Neural cell (in vitro differentiated cells): ENCODE results near the gene ACP1. TPM values are rescaled to one million over a fixed set of nuclear protein-coding genes. Genes with fewer than 3 reads are reported as not detected.

Experiments used
- H2AFZ ChIP-seq: fragments of 200-600, 300-800 bp; sonication (generic), shearing (Covaris generic); 2 replicates; pipeline ENCODE4 v1.6.0; 2014; ENCODE audit warnings: low read depth, mild to moderate bottlenecking, antibody characterized with exemption, low read length, moderate library complexity
- H3F3A ChIP-seq: fragments of 200-600 bp; shearing (Covaris generic); 2 replicates; pipeline ENCODE4 v1.6.1; 2016; ENCODE audit warnings: mild to moderate bottlenecking, moderate library complexity, mixed read lengths, antibody characterized with exemption, low read length; ENCODE audit not compliant: insufficient read depth, poor library complexity, severe bottlenecking
- H3K27ac ChIP-seq: fragments of 200-600, 300-800 bp; sonication (generic), shearing (Covaris generic); 2 replicates; pipeline ENCODE4 v1.5.1; 2014; ENCODE audit warnings: mild to moderate bottlenecking, low read length, moderate library complexity
- H3K27me3 ChIP-seq: fragments of 300-800, 200-600 bp; sonication (generic), shearing (Covaris generic); 2 replicates; pipeline ENCODE4 v1.6.0; 2014; ENCODE audit warnings: mild to moderate bottlenecking, low read depth, low read length, moderate library complexity; ENCODE audit not compliant: insufficient read depth
- H3K36me3 ChIP-seq: fragments of 300-800, 200-600 bp; sonication (generic), shearing (Covaris generic); 2 replicates; pipeline ENCODE4 v1.5.1; 2014; ENCODE audit warnings: mild to moderate bottlenecking, antibody characterized with exemption, low read length, moderate library complexity; ENCODE audit not compliant: insufficient read depth
- H3K4me2 ChIP-seq: fragments of 300-800, 200-600 bp; sonication (generic), shearing (Covaris generic); 2 replicates; pipeline ENCODE4 v1.6.0; 2014; ENCODE audit warnings: mild to moderate bottlenecking, low read length
- H3K4me3 ChIP-seq: fragments of 300-800, 200-600 bp; sonication (generic), shearing (Covaris generic); 2 replicates; pipeline ENCODE4 v1.5.1; 2014; ENCODE audit warnings: mild to moderate bottlenecking, low read length, moderate library complexity
- H3K79me2 ChIP-seq: fragments of 200-600 bp; shearing (Covaris generic); replicated peaks from 2 replicates; pipeline ENCODE4 v1.6.0; 2014; ENCODE audit warnings: mild to moderate bottlenecking, low read length, moderate library complexity; ENCODE audit not compliant: insufficient read depth
- H3K9ac ChIP-seq: fragments of 300-800, 200-600 bp; sonication (generic), shearing (Covaris generic); 2 replicates; pipeline ENCODE4 v1.6.1; 2016; ENCODE audit warnings: mild to moderate bottlenecking, low read length, mixed read lengths
- H3K9me2 ChIP-seq: fragments of 200-600 bp; shearing (Covaris generic); 2 replicates; pipeline ENCODE4 v1.6.1; 2016; ENCODE audit warnings: mild to moderate bottlenecking, low read length, mixed read lengths; ENCODE audit not compliant: insufficient read depth
- H3K9me3 ChIP-seq: fragments of 200-600, 300-800 bp; sonication (generic), shearing (Covaris generic); 2 replicates; pipeline ENCODE4 v1.6.1; 2016; ENCODE audit warnings: mild to moderate bottlenecking, mixed run types, low read length, moderate library complexity, mixed read lengths
- H4K20me1 ChIP-seq: fragments of 200-600 bp; shearing (Covaris generic); 2 replicates; pipeline ENCODE4 v1.6.1; 2016; ENCODE audit warnings: mild to moderate bottlenecking, mixed run types; ENCODE audit not compliant: insufficient read depth
- CTCF ChIP-seq: fragments of 450-650 bp; IDR thresholded peaks from 2 replicates; pipeline ENCODE4 v1.5.1; 2014; ENCODE audit warnings: antibody characterized with exemption, mild to moderate bottlenecking, moderate library complexity; ENCODE audit not compliant: poor library complexity, severe bottlenecking
- EP300 ChIP-seq: fragments of 450-650 bp; conservative IDR thresholded peaks from 2 replicates; pipeline ENCODE4 v1.6.1; 2014; ENCODE audit warnings: antibody characterized with exemption, mild to moderate bottlenecking, moderate library complexity; ENCODE audit not compliant: poor library complexity, severe bottlenecking
- EZH2 ChIP-seq: fragments of 200-600, 300-800 bp; shearing (Covaris generic), sonication (generic); IDR thresholded peaks from 2 replicates; pipeline ENCODE4 v1.6.1; 2014; ENCODE audit warnings: antibody characterized with exemption, low read length, borderline replicate concordance, mild to moderate bottlenecking; ENCODE audit not compliant: insufficient read depth, poor library complexity, severe bottlenecking
- MXI1 ChIP-seq: fragments of 450-650 bp; conservative IDR thresholded peaks from 2 replicates; pipeline ENCODE4 v1.6.1; 2014; ENCODE audit warnings: antibody characterized with exemption, mild to moderate bottlenecking; ENCODE audit not compliant: poor library complexity, severe bottlenecking
- POLR2AphosphoS5 ChIP-seq: IDR thresholded peaks from 2 replicates; pipeline ENCODE4 v1.6.1; 2012
- RAD21 ChIP-seq: fragments of 450-650 bp; conservative IDR thresholded peaks from 2 replicates; pipeline ENCODE4 v1.6.1; 2014; ENCODE audit warnings: antibody characterized with exemption, mild to moderate bottlenecking, moderate library complexity
- SMC3 ChIP-seq: fragments of 450-650 bp; conservative IDR thresholded peaks from 2 replicates; pipeline ENCODE4 v1.6.1; 2014; ENCODE audit warnings: antibody characterized with exemption, mild to moderate bottlenecking, moderate library complexity; ENCODE audit not compliant: poor library complexity
- TAF1 ChIP-seq: IDR thresholded peaks from 2 replicates; pipeline ENCODE4 v1.6.1; 2012; ENCODE audit warnings: low read depth
- polyA plus RNA-seq: library from polyadenylated mRNA; depleted of rRNA; stranded (reverse); fragments of >200 nt; gene quantifications from 2 replicates; pipeline ENCODE4 v1.2.3, GENCODE V29; 2014
- TF ChIP-seq, protein P1 (sequence below): IDR thresholded peaks from 2 replicates; pipeline ENCODE4 v1.6.1; 2012; ENCODE audit warnings: borderline replicate concordance

ACP1 gene
- polyA plus RNA-seq, 1 donor from 2014 or later: 263 TPM

- Histone ChIP-seq H3K4me2 (no peak overlapping the region), H3K36me3 (peaks cover 6% of the 10 kb centered on the region), H3F3A (no peaks in the 10 kb centered on the region), H3K27me3 (no peaks in the 10 kb centered on the region), H4K20me1 (no peaks in the 10 kb centered on the region), H3K27ac (no peak overlapping the region), H3K9me2 (no peaks in the 10 kb centered on the region), H3K9me3 (no peaks in the 10 kb centered on the region), H2AFZ (no peak overlapping the region), H3K79me2 (no peaks in the 10 kb centered on the region), H3K9ac (no peak overlapping the region), H3K4me3 (no peak overlapping the region)
- TF ChIP-seq MXI1: no peak
- no peak for TF ChIP-seq POLR2AphosphoS5
- TF ChIP-seq EP300: no peak
- TF ChIP-seq RAD21: no peak
- no peak for TF ChIP-seq CTCF
- no peak for TF ChIP-seq SMC3
- TF ChIP-seq, protein P1, sequence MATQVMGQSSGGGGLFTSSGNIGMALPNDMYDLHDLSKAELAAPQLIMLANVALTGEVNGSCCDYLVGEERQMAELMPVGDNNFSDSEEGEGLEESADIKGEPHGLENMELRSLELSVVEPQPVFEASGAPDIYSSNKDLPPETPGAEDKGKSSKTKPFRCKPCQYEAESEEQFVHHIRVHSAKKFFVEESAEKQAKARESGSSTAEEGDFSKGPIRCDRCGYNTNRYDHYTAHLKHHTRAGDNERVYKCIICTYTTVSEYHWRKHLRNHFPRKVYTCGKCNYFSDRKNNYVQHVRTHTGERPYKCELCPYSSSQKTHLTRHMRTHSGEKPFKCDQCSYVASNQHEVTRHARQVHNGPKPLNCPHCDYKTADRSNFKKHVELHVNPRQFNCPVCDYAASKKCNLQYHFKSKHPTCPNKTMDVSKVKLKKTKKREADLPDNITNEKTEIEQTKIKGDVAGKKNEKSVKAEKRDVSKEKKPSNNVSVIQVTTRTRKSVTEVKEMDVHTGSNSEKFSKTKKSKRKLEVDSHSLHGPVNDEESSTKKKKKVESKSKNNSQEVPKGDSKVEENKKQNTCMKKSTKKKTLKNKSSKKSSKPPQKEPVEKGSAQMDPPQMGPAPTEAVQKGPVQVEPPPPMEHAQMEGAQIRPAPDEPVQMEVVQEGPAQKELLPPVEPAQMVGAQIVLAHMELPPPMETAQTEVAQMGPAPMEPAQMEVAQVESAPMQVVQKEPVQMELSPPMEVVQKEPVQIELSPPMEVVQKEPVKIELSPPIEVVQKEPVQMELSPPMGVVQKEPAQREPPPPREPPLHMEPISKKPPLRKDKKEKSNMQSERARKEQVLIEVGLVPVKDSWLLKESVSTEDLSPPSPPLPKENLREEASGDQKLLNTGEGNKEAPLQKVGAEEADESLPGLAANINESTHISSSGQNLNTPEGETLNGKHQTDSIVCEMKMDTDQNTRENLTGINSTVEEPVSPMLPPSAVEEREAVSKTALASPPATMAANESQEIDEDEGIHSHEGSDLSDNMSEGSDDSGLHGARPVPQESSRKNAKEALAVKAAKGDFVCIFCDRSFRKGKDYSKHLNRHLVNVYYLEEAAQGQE: no peak
- no peak for TF ChIP-seq EZH2
- no peak for TF ChIP-seq TAF1
Measured at GRCh38 chr2:249538-250042, 15.2 kb upstream of the ACP1 start.

- H3K27me3 ChIP-seq: no peaks in the 10 kb centered on the region
- no peaks in the 10 kb centered on the region for H3K9me3 ChIP-seq
- no peak overlapping the region for H3K9ac ChIP-seq
- TF ChIP-seq EP300 (no peak), SMC3 (no peak), TAF1 (no peak), CTCF (no peak), EZH2 (no peak), POLR2AphosphoS5 (no peak), MXI1 (no peak), RAD21 (no peak)
- TF ChIP-seq, protein P1: no peak
- no peak overlapping the region for H3K4me3 ChIP-seq
- H3K27ac ChIP-seq: no peak overlapping the region
- no peaks in the 10 kb centered on the region for H3F3A ChIP-seq
- H4K20me1 ChIP-seq: no peaks in the 10 kb centered on the region
- H3K4me2 ChIP-seq: no peak overlapping the region
- H3K36me3 ChIP-seq: peaks cover 6% of the 10 kb centered on the region
- H3K9me2 ChIP-seq: no peaks in the 10 kb centered on the region
- no peaks in the 10 kb centered on the region for H3K79me2 ChIP-seq
- H2AFZ ChIP-seq: no peak overlapping the region
Measured at GRCh38 chr2:252001-252602, 12.6 kb upstream of the ACP1 start.
